Measurements from ENCODE around the gene PTPRG.

- TF ChIP-seq TFAP4 (IDR thresholded peaks at IDR 0.05; ENCODE audit: borderline replicate concordance, low read depth): no peak
- no peak for TF ChIP-seq CTCF (CRISPR knock-in tag; IDR thresholded peaks at IDR 0.05)
- no peak for TF ChIP-seq EP300 (IDR thresholded peaks at IDR 0.05; ENCODE audit: low read depth in 2 of 2, low read length in 2 of 2)
- TF ChIP-seq EP300 (CRISPR knock-in tag; IDR thresholded peaks at IDR 0.05; ENCODE audit: borderline replicate concordance): no peak
- TF ChIP-seq REST (IDR thresholded peaks at IDR 0.05; ENCODE audit: borderline replicate concordance in 1 of 2, low read depth in 1 of 2, low read length in 2 of 2): no peak
- TF ChIP-seq CBFB (CRISPR knock-in tag; IDR thresholded peaks at IDR 0.05): no peak
- TF ChIP-seq ZFP82 (CRISPR knock-in tag; IDR thresholded peaks at IDR 0.05; ENCODE audit: borderline replicate concordance): no peak
- no peak for TF ChIP-seq YY1 (IDR thresholded peaks at IDR 0.05; ENCODE audit: insufficient read depth, insufficient replicate concordance, low read depth, low read length)
- TF ChIP-seq SYNCRIP (IDR thresholded peaks at IDR 0.05; ENCODE audit: insufficient read depth, low read depth, low read length): no peak
- no peak for TF ChIP-seq E2F5 (CRISPR knock-in tag; conservative IDR thresholded peaks at IDR 0.05)
Observed at GRCh38 chr3:62261736-62262135, 700.4 kb downstream of the PTPRG start.

All from HepG2 (cell line).